ENCODE measurements around the gene SIM1.

Gene SIM1

GRCh38 chr6:100456141-100456907 is 8.4 kb downstream of the SIM1 start:
- DNase-seq (ENCODE audit: low read depth) = no peak

GRCh38 chr6:100455230-100456124 is 9.2 kb downstream of the SIM1 start:
- DNase-seq (ENCODE audit: low read depth) = no peak

- no peak for DNase-seq (ENCODE audit: low read depth)
Observed at GRCh38 chr6:100454551-100455229, 10.0 kb downstream of the SIM1 start.

- DNase-seq (ENCODE audit: low read depth) = no peak
Observed at GRCh38 chr6:100453701-100454521, 10.8 kb downstream of the SIM1 start.

- DNase-seq (ENCODE audit: low read depth) = no peak
Observed at GRCh38 chr6:100452998-100453397, 11.7 kb downstream of the SIM1 start.

GRCh38 chr6:100451577-100451976 is 13.1 kb downstream of the SIM1 start:
- no peak for DNase-seq (ENCODE audit: low read depth)

GRCh38 chr6:100449239-100449691 is 15.5 kb downstream of the SIM1 start:
- DNase-seq (ENCODE audit: low read depth) = no peak

GRCh38 chr6:100447900-100448748 is 16.6 kb downstream of the SIM1 start:
- no peak for DNase-seq (ENCODE audit: low read depth)

GRCh38 chr6:100447081-100447899 is 17.4 kb downstream of the SIM1 start:
- DNase-seq (ENCODE audit: low read depth) = no peak

- DNase-seq (ENCODE audit: low read depth) = no peak
Observed at GRCh38 chr6:100446115-100447080, 18.3 kb downstream of the SIM1 start.

- DNase-seq (ENCODE audit: low read depth) = no peak
Observed at GRCh38 chr6:100445512-100445911, 19.2 kb downstream of the SIM1 start.

- no peak for DNase-seq (ENCODE audit: low read depth)
Observed at GRCh38 chr6:100440935-100441334, 23.8 kb downstream of the SIM1 start.

- no peak for DNase-seq (ENCODE audit: low read depth)
Observed at GRCh38 chr6:100435299-100435698, 29.4 kb downstream of the SIM1 start.

- DNase-seq (ENCODE audit: low read depth) = no peak
Observed at GRCh38 chr6:100433726-100434435, 30.8 kb downstream of the SIM1 start.

GRCh38 chr6:100432136-100432535 is 32.6 kb downstream of the SIM1 start:
- no peak for DNase-seq (ENCODE audit: low read depth)

- no peak for DNase-seq (ENCODE audit: low read depth)
Observed at GRCh38 chr6:100430962-100431361, 33.8 kb downstream of the SIM1 start.

GRCh38 chr6:100427452-100427851 is 37.3 kb downstream of the SIM1 start:
- DNase-seq (ENCODE audit: low read depth) = no peak

Data from iris pigment epithelial cell (primary cell).